PC-3 (cell line): Measurements from ENCODE around the gene KRT31. TPM values are rescaled to one million over a fixed set of nuclear protein-coding genes. Genes with fewer than 3 reads are reported as not detected.
A peak's percentile ranks its signal among the peaks of the same experiment; 100 is the strongest.

Source experiments
- ATAC-seq: fragments of 200-7000 bp; cut with Tn5 transposase; 2 replicates; pipeline ENCODE4 v1.9.1; 2020; ENCODE audit warnings: mild to moderate bottlenecking, moderate library complexity
- BruUV-seq: library from RNA; stranded (reverse); fragments of 400-500 nt; replicated peaks from 2 replicates; lab custom pipeline; 2021; lab: Mats Ljungman, UMichigan
- CTCF ChIA-PET: fragments of 300-600 bp; sonication (Branson Sonifier 250); formaldehyde crosslinking; loops from one replicate; lab custom pipeline; 2022; ENCODE audit warnings: antibody characterized with exemption; lab: Charles Lee
- POLR2A ChIA-PET: fragments of 300-600 bp; sonication (Branson Sonifier 250); formaldehyde crosslinking; loops from one replicate; lab custom pipeline; 2022; ENCODE audit warnings: antibody characterized with exemption; ENCODE audit not compliant: unreplicated experiment; lab: Charles Lee
- DNase-seq: peaks from one replicate; pipeline ENCODE4 v3.0.0-alpha.2; 2015
- H2AFZ ChIP-seq: fragments of 300-600 bp; sonication (generic); 2 replicates; pipeline ENCODE4 v1.6.0; 2016; ENCODE audit warnings: antibody characterized with exemption, low read length
- H3F3A ChIP-seq: fragments of 300-600 bp; sonication (generic); one replicate; pipeline ENCODE4 v1.6.0; 2017; ENCODE audit warnings: antibody characterized with exemption, low read length, control low read depth, mild to moderate bottlenecking; ENCODE audit not compliant: unreplicated experiment
- H3K27ac ChIP-seq: fragments of 300-600 bp; sonication (generic); 2 replicates; pipeline ENCODE4 v1.5.1; 2016; ENCODE audit warnings: mild to moderate bottlenecking, low read length
- H3K27me3 ChIP-seq: fragments of 300-600 bp; sonication (generic); 2 replicates; pipeline ENCODE4 v1.6.1; 2016; ENCODE audit warnings: low read length, mixed read lengths
- H3K36me3 ChIP-seq: fragments of 300-600 bp; sonication (generic); 2 replicates; pipeline ENCODE4 v1.6.1; 2016; ENCODE audit warnings: low read depth, mixed run types, low read length, mixed read lengths
- H3K4me1 ChIP-seq: fragments of 300-600 bp; sonication (generic); 2 replicates; pipeline ENCODE4 v1.5.1; 2016; ENCODE audit warnings: low read length; ENCODE audit not compliant: insufficient read depth
- H3K4me2 ChIP-seq: fragments of 300-600 bp; sonication (generic); 2 replicates; pipeline ENCODE4 v1.6.0; 2016; ENCODE audit warnings: low read length
- H3K4me3 ChIP-seq: fragments of 300-600 bp; sonication (generic); 2 replicates; pipeline ENCODE4 v1.5.1; 2016; ENCODE audit warnings: mild to moderate bottlenecking, low read length, mixed read lengths
- H3K79me2 ChIP-seq: fragments of 300-600 bp; sonication (generic); 2 replicates; pipeline ENCODE4 v1.6.1; 2017; ENCODE audit warnings: low read length, mixed read lengths
- H3K9ac ChIP-seq: fragments of 300-600 bp; sonication (generic); 2 replicates; pipeline ENCODE4 v1.6.0; 2016; ENCODE audit warnings: mild to moderate bottlenecking, low read length
- H3K9me2 ChIP-seq: fragments of 300-600 bp; sonication (generic); replicated peaks from 2 replicates; pipeline ENCODE4 v1.6.1; 2016; ENCODE audit warnings: mixed run types, low read length, mixed read lengths
- H3K9me3 ChIP-seq: fragments of 300-600 bp; sonication (generic); 2 replicates; pipeline ENCODE4 v1.6.1; 2016; ENCODE audit warnings: low read length, mixed read lengths
- H4K20me1 ChIP-seq: fragments of 300-600 bp; sonication (generic); 2 replicates; pipeline ENCODE4 v1.6.1; 2016; ENCODE audit warnings: low read length, mixed read lengths
- EZH2 ChIP-seq: fragments of 300-600 bp; sonication (generic); IDR thresholded peaks from one replicate; pipeline ENCODE4 v1.6.1; 2017; ENCODE audit warnings: antibody characterized with exemption, mild to moderate bottlenecking, low read length; ENCODE audit not compliant: unreplicated experiment
- EZH2phosphoT487 ChIP-seq: fragments of 300-600 bp; sonication (generic); IDR thresholded peaks from 2 replicates; pipeline ENCODE4 v1.6.1; 2018; ENCODE audit warnings: mild to moderate bottlenecking, antibody characterized with exemption, low read length, borderline replicate concordance
- intact Hi-C: fragments of 100-400 bp; cut with micrococcal nuclease; formaldehyde crosslinking; loops from 2 replicates; pipeline ENCODE4 v1.9.0; 2023
- total RNA-seq: library from RNA; depleted of rRNA; stranded (reverse); fragments of >200 nt; gene quantifications from 2 replicates; pipeline ENCODE4 v1.2.3, GENCODE V29; 2014
- TF ChIP-seq, protein P1 (sequence below): fragments of 300-600 bp; sonication (generic); conservative IDR thresholded peaks from 2 replicates; pipeline ENCODE4 v1.5.1; 2017; ENCODE audit warnings: antibody characterized with exemption, low read depth, mild to moderate bottlenecking, low read length

Gene KRT31
- total RNA-seq, 1 experiment from 2014 or later, result not detected

DNA sequence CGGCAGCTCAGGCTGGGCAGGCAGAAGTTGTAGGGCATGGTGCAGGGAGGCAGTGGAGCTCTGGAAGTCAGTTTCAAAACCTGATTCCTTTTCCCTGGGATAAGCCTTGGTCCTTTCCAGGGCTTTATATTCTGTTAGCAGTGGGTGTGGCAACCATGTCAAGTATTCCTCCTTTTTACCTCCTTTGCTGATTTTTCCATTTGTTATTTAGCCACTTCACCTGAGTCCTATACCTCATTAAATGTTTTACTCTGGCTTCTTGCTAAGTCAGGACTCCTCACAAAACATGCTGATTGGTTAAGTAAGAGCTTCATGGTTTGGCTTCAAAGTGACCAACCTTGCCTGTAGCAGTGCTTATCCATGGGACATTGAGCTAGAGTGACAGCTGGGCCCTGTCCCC is 27.7 kb downstream of the KRT31 start, which contains the start of gene KRT33B:
Gene KRT33B, minus strand, starts transcription at position 101 of the 400 bp plus-strand sequence. Its CDS starts 63 bp downstream, at position 38.
- Histone ChIP-seq H3K36me3 (no peaks in the 10 kb centered on the region), H3K9ac (no peak within 1 kb of the TSS), H3K27me3 (no peaks in the 10 kb centered on the region), H3K4me1 (no peaks in the 10 kb centered on the region; the same call in 1 of the 2 replicates), H3K9me2 (no peaks in the 10 kb centered on the region), H2AFZ (no peak within 1 kb of the TSS), H3K4me3 (no peak within 1 kb of the TSS), H4K20me1 (no peaks in the 10 kb centered on the region), H3K27ac (no peak within 1 kb of the TSS), H3K79me2 (no peaks in the 10 kb centered on the region), H3K4me2 (no peak within 1 kb of the TSS), H3F3A (no peaks in the 10 kb centered on the region), H3K9me3 (no peaks in the 10 kb centered on the region)
- DNase-seq (no peak), ATAC-seq (no peak)
- CTCF ChIA-PET, result no interaction called here
- TF ChIP-seq, protein P1, sequence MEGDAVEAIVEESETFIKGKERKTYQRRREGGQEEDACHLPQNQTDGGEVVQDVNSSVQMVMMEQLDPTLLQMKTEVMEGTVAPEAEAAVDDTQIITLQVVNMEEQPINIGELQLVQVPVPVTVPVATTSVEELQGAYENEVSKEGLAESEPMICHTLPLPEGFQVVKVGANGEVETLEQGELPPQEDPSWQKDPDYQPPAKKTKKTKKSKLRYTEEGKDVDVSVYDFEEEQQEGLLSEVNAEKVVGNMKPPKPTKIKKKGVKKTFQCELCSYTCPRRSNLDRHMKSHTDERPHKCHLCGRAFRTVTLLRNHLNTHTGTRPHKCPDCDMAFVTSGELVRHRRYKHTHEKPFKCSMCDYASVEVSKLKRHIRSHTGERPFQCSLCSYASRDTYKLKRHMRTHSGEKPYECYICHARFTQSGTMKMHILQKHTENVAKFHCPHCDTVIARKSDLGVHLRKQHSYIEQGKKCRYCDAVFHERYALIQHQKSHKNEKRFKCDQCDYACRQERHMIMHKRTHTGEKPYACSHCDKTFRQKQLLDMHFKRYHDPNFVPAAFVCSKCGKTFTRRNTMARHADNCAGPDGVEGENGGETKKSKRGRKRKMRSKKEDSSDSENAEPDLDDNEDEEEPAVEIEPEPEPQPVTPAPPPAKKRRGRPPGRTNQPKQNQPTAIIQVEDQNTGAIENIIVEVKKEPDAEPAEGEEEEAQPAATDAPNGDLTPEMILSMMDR, result no peak
- no peak for TF ChIP-seq EZH2
- no peak for TF ChIP-seq EZH2phosphoT487
- intact Hi-C loops, result no loop called here
- BruUV-seq, result no TSS peak
- POLR2A ChIA-PET, result interaction anchor here (0.6 kb wide), 1 partner anchor 19 kb away, joined by 3 read pairs; no protein-coding TSS in a partner anchor

DNA sequence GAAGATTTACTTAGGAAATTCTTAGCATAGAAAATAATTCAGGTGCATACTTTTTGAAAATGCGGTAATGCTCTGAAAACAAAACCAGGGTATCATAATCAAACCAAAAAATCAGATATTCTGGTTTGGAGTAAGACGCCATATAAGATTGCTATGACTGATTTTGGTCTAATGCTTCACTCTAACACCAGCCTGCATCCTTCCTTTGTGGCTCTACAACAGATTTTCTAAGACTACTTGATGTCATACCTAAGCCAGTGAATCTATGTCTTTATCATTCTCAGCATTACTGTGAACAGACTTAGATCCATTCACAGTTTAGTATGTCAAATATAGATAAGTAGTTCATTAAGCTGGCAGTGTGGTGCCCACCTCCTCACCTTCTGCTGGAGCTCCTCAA is 28.4 kb downstream of the KRT31 start:
- ATAC-seq (no peak), DNase-seq (no peak)
- H3F3A ChIP-seq, result no peaks in the 10 kb centered on the region
- no peak overlapping the region for H3K4me3 ChIP-seq
- no peaks in the 10 kb centered on the region for H3K27me3 ChIP-seq
- BruUV-seq, result no TSS peak
- no peaks in the 10 kb centered on the region for H3K79me2 ChIP-seq
- H3K36me3 ChIP-seq, result no peaks in the 10 kb centered on the region
- H3K4me1 ChIP-seq, result no peaks in the 10 kb centered on the region; the same call in 1 of the 2 replicates
- H3K4me2 ChIP-seq, result no peak overlapping the region
- no peaks in the 10 kb centered on the region for H4K20me1 ChIP-seq
- no peak overlapping the region for H3K9ac ChIP-seq
- ChIA-PET CTCF (no interaction called here), POLR2A (interaction anchor here (0.6 kb wide), 1 partner anchor 18 kb away, joined by 3 read pairs; no protein-coding TSS in a partner anchor)
- TF ChIP-seq, protein P1, result no peak
- TF ChIP-seq EZH2phosphoT487 (no peak), EZH2 (no peak)
- no peaks in the 10 kb centered on the region for H3K9me2 ChIP-seq
- H3K9me3 ChIP-seq, result no peaks in the 10 kb centered on the region
- no peak overlapping the region for H2AFZ ChIP-seq
- H3K27ac ChIP-seq, result no peak overlapping the region
- intact Hi-C loops, result no loop called here

DNA sequence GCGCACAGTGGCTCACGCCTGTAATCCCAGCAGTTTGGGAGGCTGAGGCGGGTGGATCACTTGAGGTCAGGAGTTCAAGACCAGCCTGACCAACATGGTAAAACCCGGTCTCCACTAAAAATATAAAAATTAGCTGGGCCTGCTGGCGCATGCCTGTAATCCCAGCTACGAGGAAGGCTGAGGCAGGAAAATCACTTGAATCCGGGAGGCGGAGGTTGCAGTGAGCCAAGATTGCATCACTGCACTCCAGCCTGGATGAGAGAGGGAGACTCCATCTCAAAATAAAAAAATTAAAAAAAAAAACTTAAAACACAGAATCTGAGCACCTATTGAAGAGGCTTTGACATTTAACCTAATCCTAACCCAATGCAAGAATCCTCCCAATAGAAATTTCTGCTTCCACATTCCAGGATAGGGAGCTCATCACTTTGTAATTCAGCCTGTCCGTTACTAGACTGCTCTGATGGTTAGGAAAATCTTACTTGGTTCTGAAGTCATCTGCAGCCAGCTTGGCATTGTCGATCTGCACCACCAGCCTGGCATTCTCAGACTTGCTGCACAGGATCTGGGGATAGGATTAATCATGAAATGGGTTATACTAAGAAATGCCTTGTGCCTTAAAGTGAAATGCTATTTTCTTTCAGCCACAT is 29.9 kb downstream of the KRT31 start:
- Histone ChIP-seq H3K27ac (no peak overlapping the region), H2AFZ (no peak overlapping the region), H4K20me1 (no peaks in the 10 kb centered on the region), H3K36me3 (no peaks in the 10 kb centered on the region), H3K4me3 (no peak overlapping the region), H3K9me3 (no peaks in the 10 kb centered on the region), H3K4me2 (no peak overlapping the region), H3K79me2 (no peaks in the 10 kb centered on the region), H3F3A (no peaks in the 10 kb centered on the region), H3K27me3 (no peaks in the 10 kb centered on the region), H3K4me1 (no peaks in the 10 kb centered on the region; the same call in 1 of the 2 replicates), H3K9ac (no peak overlapping the region), H3K9me2 (no peaks in the 10 kb centered on the region)
- DNase-seq (peak; percentile 32), ATAC-seq (no peak)
- intact Hi-C loops, result no loop called here
- POLR2A ChIA-PET, result no interaction called here
- no TSS peak for BruUV-seq
- CTCF ChIA-PET, result no interaction called here
- TF ChIP-seq EZH2, result no peak
- TF ChIP-seq, protein P1, result no peak
- TF ChIP-seq EZH2phosphoT487, result no peak
